Parathyroid adenoma (tissue), 2 donors: Measurements from ENCODE around the gene CAMTA1.
"Not testable (repeated sequence)": the region's sequence is repeated elsewhere in the genome, so short reads cannot be mapped to it uniquely, and the experiment has no call there.

Experiments used
- H2AFZ ChIP-seq: fragments of 300-600 bp; sonication (generic); one replicate; pipeline ENCODE4 v1.7.0; 2017; ENCODE audit warnings: antibody characterized with exemption, mild to moderate bottlenecking
- H3K27ac ChIP-seq: fragments of 300-600 bp; sonication (generic); one replicate; pipeline ENCODE4 v1.7.0; 2017
- H3K27me3 ChIP-seq: fragments of 300-600 bp; sonication (generic); one replicate; pipeline ENCODE4 v1.7.0; 2017; ENCODE audit warnings: low read length; ENCODE audit not compliant: control insufficient read depth, insufficient read depth
- H3K36me3 ChIP-seq: fragments of 300-600 bp; sonication (generic); one replicate; pipeline ENCODE4 v1.7.0; 2017; ENCODE audit warnings: low read length; ENCODE audit not compliant: control insufficient read depth, insufficient read depth
- H3K4me1 ChIP-seq: fragments of 300-600 bp; sonication (generic); one replicate; pipeline ENCODE4 v1.7.0; 2017; ENCODE audit warnings: control low read depth
- H3K4me2 ChIP-seq: fragments of 300-600 bp; sonication (generic); one replicate; pipeline ENCODE4 v1.7.0; 2017; ENCODE audit warnings: low read length
- H3K4me3 ChIP-seq: fragments of 300-600 bp; sonication (generic); one replicate; pipeline ENCODE4 v1.7.0; 2017; ENCODE audit warnings: low read depth, low read length
- H3K79me2 ChIP-seq: fragments of 300-600 bp; sonication (generic); one replicate; pipeline ENCODE4 v1.7.0; 2017; ENCODE audit warnings: control low read depth
- H3K9ac ChIP-seq: fragments of 300-600 bp; sonication (generic); one replicate; pipeline ENCODE4 v1.7.0; 2017; ENCODE audit warnings: mild to moderate bottlenecking
- H3K9me3 ChIP-seq: fragments of 300-600 bp; sonication (generic); one replicate; pipeline ENCODE4 v1.7.0; 2017; ENCODE audit warnings: low read length; ENCODE audit not compliant: control insufficient read depth
- TF ChIP-seq, protein P1 (sequence below): fragments of 300-600 bp; sonication (generic); IDR thresholded peaks from one replicate; pipeline ENCODE4 v1.7.0; 2017; ENCODE audit warnings: antibody characterized with exemption, mild to moderate bottlenecking
- donor health status: primary hyperparathyroidism.

The CAMTA1 gene

DNA sequence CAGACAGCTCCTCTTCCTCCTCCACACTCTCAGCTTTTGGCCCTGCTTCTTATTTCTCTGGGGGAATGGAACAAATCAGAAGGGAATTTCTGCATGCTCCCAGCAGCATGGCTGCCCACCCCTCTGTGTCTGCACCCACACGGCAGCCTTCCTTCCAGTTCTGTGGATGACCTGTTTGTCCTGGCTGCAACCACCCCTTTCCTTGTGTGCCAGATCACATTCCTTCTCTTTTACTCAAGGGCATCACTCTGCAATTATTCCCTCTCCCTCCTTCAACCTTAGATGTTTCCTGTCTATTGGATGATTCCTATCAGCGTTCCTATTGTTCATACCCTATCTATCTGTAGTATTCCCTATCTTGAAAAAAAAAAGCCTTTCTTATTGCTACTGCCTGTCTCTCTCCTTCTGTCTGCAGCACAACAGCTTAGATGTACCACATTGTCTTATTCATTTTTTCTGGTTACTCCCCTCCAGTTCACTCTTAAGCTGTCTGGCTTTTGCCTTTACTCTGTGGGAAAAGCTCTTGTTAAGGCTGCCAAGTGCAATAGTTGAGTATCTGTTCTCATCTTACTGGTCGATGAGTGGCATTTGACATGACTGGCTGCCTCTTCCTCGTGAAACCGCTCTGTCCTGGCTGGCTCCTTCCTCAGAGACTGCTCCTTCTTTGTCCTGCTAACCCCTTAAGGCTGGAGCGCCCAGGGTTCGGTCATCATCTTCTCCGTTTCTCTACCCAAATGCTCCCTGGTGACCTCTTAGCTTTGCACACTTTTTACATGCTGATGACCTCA lies 351.1 kb downstream of the CAMTA1 start:
- no peaks in the 10 kb centered on the region for H3K4me1 ChIP-seq
- H3K9ac ChIP-seq = no peak overlapping the region
- H3K9me3 ChIP-seq = no peaks in the 10 kb centered on the region
- H3K27me3 ChIP-seq = no peaks in the 10 kb centered on the region
- no peak overlapping the region for H3K27ac ChIP-seq
- no peak overlapping the region for H3K4me3 ChIP-seq
- TF ChIP-seq, protein P1, sequence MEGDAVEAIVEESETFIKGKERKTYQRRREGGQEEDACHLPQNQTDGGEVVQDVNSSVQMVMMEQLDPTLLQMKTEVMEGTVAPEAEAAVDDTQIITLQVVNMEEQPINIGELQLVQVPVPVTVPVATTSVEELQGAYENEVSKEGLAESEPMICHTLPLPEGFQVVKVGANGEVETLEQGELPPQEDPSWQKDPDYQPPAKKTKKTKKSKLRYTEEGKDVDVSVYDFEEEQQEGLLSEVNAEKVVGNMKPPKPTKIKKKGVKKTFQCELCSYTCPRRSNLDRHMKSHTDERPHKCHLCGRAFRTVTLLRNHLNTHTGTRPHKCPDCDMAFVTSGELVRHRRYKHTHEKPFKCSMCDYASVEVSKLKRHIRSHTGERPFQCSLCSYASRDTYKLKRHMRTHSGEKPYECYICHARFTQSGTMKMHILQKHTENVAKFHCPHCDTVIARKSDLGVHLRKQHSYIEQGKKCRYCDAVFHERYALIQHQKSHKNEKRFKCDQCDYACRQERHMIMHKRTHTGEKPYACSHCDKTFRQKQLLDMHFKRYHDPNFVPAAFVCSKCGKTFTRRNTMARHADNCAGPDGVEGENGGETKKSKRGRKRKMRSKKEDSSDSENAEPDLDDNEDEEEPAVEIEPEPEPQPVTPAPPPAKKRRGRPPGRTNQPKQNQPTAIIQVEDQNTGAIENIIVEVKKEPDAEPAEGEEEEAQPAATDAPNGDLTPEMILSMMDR = no peak
- H2AFZ ChIP-seq = no peak overlapping the region
- no peaks in the 10 kb centered on the region for H3K79me2 ChIP-seq
- H3K36me3 ChIP-seq = no peaks in the 10 kb centered on the region
- H3K4me2 ChIP-seq = no peak overlapping the region

DNA sequence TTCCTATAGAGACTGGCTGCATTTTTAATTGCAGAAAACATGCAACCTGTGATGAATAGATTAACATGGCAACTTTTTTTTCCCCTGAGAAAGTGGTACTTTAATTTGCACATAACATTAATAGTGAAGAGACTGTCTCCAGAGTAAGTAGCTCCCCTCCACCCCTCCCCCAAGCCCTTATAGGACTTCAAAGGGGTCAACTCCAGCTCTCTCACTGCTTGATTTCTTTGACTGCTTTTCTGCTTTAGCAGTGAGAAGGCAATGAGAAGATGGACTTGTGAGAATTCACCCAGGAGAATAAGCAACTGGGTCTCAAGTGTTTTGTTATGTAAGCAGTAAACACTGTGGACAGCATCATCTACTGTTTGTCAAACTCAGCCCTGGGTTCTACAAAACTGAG lies 355.0 kb downstream of the CAMTA1 start:
- no peak overlapping the region for H3K9ac ChIP-seq
- no peaks in the 10 kb centered on the region for H3K27me3 ChIP-seq
- no peaks in the 10 kb centered on the region for H3K4me1 ChIP-seq
- TF ChIP-seq, protein P1 = no peak
- no peak overlapping the region for H3K4me2 ChIP-seq
- no peaks in the 10 kb centered on the region for H3K9me3 ChIP-seq
- H2AFZ ChIP-seq = no peak overlapping the region
- H3K27ac ChIP-seq = no peak overlapping the region
- H3K36me3 ChIP-seq = no peaks in the 10 kb centered on the region
- no peak overlapping the region for H3K4me3 ChIP-seq
- H3K79me2 ChIP-seq = no peaks in the 10 kb centered on the region

DNA sequence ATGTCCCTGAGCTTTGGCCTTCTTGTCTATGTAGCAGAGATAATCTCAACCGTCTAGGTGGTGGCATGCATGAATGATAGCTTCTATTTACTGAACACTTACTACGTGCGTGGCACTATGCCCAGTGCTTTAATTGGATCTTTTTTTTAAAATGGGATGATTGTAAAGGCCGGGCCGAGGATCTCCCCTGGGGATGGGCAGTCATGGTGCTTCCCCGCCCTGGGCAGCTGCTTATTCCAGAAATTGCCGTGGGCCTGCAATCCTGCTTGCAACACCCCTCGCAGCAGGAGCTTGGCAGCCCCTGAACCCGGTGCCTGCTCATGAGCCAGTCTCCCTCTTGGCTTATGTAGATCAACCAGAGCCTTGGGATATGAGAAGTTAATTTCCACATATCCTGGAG lies 360.7 kb downstream of the CAMTA1 start:
- TF ChIP-seq, protein P1 = no peak

DNA sequence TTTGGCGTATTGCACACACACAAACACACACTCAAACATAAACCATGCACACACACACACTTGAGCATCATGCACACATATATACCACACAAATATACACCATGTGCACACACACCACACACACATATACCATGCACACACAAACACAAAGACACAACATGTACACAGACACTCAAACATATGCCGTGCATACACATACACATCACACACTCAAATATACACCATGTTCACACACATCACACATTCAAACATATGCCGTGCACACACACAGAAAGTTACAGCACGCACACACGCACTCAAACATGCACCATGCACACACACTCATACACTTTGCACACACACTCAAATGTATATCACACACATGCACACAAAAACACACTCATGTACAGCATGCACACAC lies 361.5 kb downstream of the CAMTA1 start:
- Histone ChIP-seq H3K36me3 (no peaks in the 10 kb centered on the region), H3K4me3 (no peak overlapping the region), H3K27me3 (no peaks in the 10 kb centered on the region), H2AFZ (no peak overlapping the region), H3K9me3 (no peaks in the 10 kb centered on the region), H3K4me2 (no peak overlapping the region), H3K79me2 (no peaks in the 10 kb centered on the region), H3K9ac (no peak overlapping the region), H3K4me1 (no peaks in the 10 kb centered on the region), H3K27ac (no peak overlapping the region)
- TF ChIP-seq, protein P1 = no peak

More for the DNA sequence above, 360.7 kb downstream of the CAMTA1 start:
- Histone ChIP-seq H3K9ac (no peak overlapping the region), H3K27me3 (no peaks in the 10 kb centered on the region), H3K36me3 (no peaks in the 10 kb centered on the region), H3K4me1 (no peaks in the 10 kb centered on the region), H3K79me2 (no peaks in the 10 kb centered on the region), H3K27ac (no peak overlapping the region), H3K4me3 (no peak overlapping the region), H3K9me3 (no peaks in the 10 kb centered on the region), H3K4me2 (no peak overlapping the region), H2AFZ (no peak overlapping the region)

DNA sequence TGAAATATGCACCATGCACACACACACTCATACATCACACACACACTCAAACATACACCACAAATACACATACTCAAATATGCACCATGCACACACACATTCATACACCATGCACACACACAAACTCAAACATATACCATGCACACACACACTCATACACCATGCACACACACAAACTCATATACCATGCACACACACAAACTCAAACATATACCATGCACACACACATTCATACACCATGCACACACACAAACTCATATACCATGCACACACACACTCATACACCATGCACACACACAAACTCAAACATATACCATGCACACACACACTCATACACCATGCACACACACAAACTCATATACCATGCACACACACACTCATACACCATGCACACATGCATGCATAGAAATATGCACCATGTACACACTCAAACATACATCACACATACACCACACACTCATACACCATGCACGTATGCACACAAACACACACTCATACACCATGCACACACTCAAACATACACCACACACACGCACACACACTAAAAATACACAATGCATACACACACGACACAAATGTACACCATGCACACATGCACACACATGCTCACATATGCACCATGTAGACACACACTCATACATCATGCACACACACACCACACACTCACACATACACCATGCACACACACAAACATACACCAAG lies 362.5 kb downstream of the CAMTA1 start:
- H3K4me3 ChIP-seq, H3K9me3 ChIP-seq, H3K9ac ChIP-seq, H3K27ac ChIP-seq, H3K4me1 ChIP-seq, H3K27me3 ChIP-seq, H3K79me2 ChIP-seq, H3K4me2 ChIP-seq, H3K36me3 ChIP-seq, H2AFZ ChIP-seq: not testable (repeated sequence)
